Measurements from ENCODE around the gene ERCC1.
A peak's percentile ranks its signal among the peaks of the same experiment; 100 is the strongest.

Gene ERCC1

DNA sequence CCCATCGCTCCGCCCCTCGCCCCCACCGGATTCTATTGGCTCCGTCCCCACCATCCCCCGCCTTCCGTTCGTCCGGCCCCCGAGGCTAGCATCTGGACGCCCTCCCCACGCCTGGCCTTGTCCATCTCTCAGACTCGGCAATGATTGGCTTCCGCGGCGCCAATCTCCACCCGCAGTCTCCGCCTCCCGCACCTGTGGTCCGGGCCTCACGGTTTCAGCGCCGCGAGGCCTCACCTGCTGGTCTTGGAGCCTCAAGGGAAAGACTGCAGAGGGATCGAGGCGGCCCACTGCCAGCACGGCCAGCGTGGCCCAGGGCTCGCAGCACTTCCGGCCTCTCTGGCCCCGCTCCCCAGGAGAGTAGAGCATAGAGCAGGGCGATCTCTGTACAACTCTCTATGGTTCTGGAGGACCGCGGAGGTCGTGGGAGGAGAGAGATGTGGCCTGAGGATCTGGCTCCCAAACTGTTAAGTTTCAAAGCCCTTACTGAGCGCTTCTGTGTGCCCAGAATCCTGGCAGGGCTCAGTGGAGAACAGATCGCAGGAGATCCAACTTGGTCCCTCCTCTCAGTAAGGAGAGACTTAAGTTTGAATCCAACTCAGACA is at the start of gene ERCC1:
TSS of gene ERCC1 (minus strand) at position 329 of the 602 bp plus-strand sequence. CDS start 543 bp downstream, outside the sequence.
- TF ChIP-seq, protein P1, sequence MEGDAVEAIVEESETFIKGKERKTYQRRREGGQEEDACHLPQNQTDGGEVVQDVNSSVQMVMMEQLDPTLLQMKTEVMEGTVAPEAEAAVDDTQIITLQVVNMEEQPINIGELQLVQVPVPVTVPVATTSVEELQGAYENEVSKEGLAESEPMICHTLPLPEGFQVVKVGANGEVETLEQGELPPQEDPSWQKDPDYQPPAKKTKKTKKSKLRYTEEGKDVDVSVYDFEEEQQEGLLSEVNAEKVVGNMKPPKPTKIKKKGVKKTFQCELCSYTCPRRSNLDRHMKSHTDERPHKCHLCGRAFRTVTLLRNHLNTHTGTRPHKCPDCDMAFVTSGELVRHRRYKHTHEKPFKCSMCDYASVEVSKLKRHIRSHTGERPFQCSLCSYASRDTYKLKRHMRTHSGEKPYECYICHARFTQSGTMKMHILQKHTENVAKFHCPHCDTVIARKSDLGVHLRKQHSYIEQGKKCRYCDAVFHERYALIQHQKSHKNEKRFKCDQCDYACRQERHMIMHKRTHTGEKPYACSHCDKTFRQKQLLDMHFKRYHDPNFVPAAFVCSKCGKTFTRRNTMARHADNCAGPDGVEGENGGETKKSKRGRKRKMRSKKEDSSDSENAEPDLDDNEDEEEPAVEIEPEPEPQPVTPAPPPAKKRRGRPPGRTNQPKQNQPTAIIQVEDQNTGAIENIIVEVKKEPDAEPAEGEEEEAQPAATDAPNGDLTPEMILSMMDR (IDR thresholded peaks at IDR 0.05): no peak
- no peaks in the 10 kb centered on the region for H3K9me3 ChIP-seq
- H3K4me3 ChIP-seq (ENCODE audit: low read depth in 1 of 2, low read length in 1 of 2): peak within 1 kb of the TSS; percentile 64 to 68
- H3K27me3 ChIP-seq: peaks cover 22% of the 10 kb centered on the region
- H3K4me1 ChIP-seq (ENCODE audit: control insufficient read depth in 1 of 2, insufficient read depth in 1 of 2, low read depth in 1 of 2, low read length in 1 of 2): peaks cover 36 to 41% of the 10 kb centered on the region in 2 experiments
- no peaks in the 10 kb centered on the region for H3K36me3 ChIP-seq
- peak within 1 kb of the TSS; percentile 44 for H3K27ac ChIP-seq

DNA sequence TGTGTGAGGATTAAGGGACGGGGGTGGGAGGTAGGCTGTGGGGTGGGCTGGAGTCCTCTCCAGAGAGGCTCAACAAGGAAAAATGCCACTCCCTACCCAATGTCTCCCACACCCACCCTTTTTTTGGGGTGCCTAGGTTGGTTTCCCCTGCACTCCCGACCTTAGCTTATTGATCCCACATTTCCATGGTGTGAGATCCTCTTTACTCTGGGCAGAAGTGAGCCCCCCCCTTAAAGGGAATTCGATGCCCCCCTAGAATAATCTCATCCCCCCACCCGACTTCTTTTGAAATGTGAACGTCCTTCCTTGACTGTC is 49.6 kb upstream of the ERCC1 start:
- no peaks in the 10 kb centered on the region for H3K9me3 ChIP-seq
- TF ChIP-seq, protein P1 (IDR thresholded peaks at IDR 0.05): no peak
- H3K4me3 ChIP-seq (ENCODE audit: low read depth in 1 of 2, low read length in 1 of 2): no peak overlapping the region
- peaks cover 32 to 39% of the 10 kb centered on the region in 2 experiments for H3K4me1 ChIP-seq (ENCODE audit: control insufficient read depth in 1 of 2, insufficient read depth in 1 of 2, low read depth in 1 of 2, low read length in 1 of 2)
- H3K27me3 ChIP-seq: peaks cover 83% of the 10 kb centered on the region
- H3K36me3 ChIP-seq: no peaks in the 10 kb centered on the region
- H3K27ac ChIP-seq: no peak overlapping the region

DNA sequence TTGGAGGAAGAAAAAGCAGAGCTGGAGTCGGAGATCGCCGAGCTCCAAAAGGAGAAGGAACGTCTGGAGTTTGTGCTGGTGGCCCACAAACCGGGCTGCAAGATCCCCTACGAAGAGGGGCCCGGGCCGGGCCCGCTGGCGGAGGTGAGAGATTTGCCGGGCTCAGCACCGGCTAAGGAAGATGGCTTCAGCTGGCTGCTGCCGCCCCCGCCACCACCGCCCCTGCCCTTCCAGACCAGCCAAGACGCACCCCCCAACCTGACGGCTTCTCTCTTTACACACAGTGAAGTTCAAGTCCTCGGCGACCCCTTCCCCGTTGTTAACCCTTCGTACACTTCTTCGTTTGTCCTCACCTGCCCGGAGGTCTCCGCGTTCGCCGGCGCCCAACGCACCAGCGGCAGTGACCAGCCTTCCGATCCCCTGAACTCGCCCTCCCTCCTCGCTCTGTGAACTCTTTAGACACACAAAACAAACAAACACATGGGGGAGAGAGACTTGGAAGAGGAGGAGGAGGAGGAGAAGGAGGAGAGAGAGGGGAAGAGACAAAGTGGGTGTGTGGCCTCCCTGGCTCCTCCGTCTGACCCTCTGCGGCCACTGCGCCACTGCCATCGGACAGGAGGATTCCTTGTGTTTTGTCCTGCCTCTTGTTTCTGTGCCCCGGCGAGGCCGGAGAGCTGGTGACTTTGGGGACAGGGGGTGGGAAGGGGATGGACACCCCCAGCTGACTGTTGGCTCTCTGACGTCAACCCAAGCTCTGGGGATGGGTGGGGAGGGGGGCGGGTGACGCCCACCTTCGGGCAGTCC is 49.0 kb upstream of the ERCC1 start:
- Histone ChIP-seq H3K4me1 (ENCODE audit: control insufficient read depth in 1 of 2, insufficient read depth in 1 of 2, low read depth in 1 of 2, low read length in 1 of 2) (peaks cover 32 to 39% of the 10 kb centered on the region in 2 experiments), H3K4me3 (ENCODE audit: low read depth in 1 of 2, low read length in 1 of 2) (peak overlapping the region in 1 of 2 experiments; percentile 15), H3K27ac (peak overlapping the region; percentile 54), H3K9me3 (no peaks in the 10 kb centered on the region), H3K27me3 (peaks cover 80% of the 10 kb centered on the region), H3K36me3 (no peaks in the 10 kb centered on the region)
- TF ChIP-seq, protein P1 (IDR thresholded peaks at IDR 0.05): no peak

DNA sequence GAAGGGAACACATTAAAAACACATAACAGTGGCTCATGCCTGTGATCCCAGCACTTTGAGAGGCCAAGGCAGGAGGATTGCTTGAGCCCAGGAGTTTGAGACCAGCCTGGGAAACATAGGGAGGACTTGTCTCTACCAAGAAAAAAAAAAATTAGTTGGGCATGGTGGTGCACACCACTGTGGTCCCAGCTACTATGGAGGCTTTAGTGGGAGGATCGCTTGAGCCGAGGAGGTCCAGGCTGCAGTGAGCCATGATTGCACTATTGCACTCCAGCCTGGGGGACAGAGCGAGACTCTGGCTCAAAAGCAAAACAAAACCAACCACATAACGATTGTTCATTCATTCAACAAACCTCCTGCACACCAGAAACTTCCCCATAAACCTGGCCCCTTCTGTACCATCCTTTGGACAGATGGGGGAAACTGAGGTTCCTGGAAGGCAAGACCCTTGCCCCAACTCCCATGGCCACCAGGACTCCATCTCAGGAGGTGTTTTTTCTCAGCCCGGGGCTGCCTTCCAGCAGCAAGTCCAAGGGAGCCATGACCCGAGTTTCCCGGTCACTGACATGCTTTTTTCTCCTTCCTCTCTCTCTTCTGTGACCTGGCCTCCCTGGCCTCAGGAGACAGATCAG is 48.3 kb upstream of the ERCC1 start:
- TF ChIP-seq, protein P1 (IDR thresholded peaks at IDR 0.05): no peak
- H3K36me3 ChIP-seq: no peaks in the 10 kb centered on the region
- peak overlapping the region; percentile 54 for H3K27ac ChIP-seq
- H3K4me3 ChIP-seq (ENCODE audit: low read depth in 1 of 2, low read length in 1 of 2): peak overlapping the region in 1 of 2 experiments; percentile 15
- H3K27me3 ChIP-seq: peaks cover 77% of the 10 kb centered on the region
- H3K4me1 ChIP-seq (ENCODE audit: control insufficient read depth in 1 of 2, insufficient read depth in 1 of 2, low read depth in 1 of 2, low read length in 1 of 2): peaks cover 35 to 42% of the 10 kb centered on the region in 2 experiments
- no peaks in the 10 kb centered on the region for H3K9me3 ChIP-seq

DNA sequence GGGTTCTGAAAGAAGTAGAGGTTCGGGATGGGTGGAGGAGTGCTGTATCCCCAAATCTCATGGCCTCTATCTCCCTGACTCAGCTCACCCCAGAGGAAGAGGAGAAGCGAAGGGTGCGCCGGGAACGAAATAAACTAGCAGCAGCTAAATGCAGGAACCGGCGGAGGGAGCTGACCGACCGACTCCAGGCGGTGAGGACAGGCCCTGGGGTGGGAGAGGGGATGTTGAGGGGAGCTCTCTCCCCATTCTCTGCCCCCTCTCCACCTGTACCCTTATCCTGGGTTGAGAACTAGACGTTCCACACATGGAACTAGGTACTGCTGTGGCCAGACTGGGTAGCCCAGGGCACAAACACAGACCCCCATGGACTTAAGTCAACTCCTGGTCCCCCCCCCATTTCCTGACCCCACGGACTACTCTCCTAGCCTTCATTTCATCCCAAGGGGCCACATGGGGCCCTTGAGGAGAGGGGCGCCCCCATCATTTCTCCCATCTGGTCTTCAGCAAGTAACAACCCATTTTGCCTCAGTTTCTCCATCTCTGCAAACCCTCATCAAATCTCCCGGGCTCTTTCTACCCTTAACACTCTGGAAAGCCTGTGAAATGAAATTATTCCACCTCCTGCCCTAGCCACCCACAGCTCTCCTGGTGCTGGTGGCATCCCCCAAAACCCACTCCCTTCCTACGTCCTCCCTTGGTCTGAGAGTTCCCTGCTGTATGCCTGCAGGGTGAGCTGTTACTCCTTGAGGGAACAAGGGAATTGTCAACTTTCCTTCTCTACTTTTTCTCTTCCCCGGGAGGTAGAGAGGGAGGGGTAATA is 47.6 kb upstream of the ERCC1 start:
- no peak overlapping the region for H3K4me3 ChIP-seq (ENCODE audit: low read depth in 1 of 2, low read length in 1 of 2)
- H3K27ac ChIP-seq: no peak overlapping the region
- H3K27me3 ChIP-seq: peaks cover 77% of the 10 kb centered on the region
- peaks cover 37 to 44% of the 10 kb centered on the region in 2 experiments for H3K4me1 ChIP-seq (ENCODE audit: control insufficient read depth in 1 of 2, insufficient read depth in 1 of 2, low read depth in 1 of 2, low read length in 1 of 2)
- TF ChIP-seq, protein P1 (IDR thresholded peaks at IDR 0.05): no peak
- no peaks in the 10 kb centered on the region for H3K9me3 ChIP-seq
- no peaks in the 10 kb centered on the region for H3K36me3 ChIP-seq

Data from neutrophil (primary cell).